BJ (cell line): ENCODE results near the gene AP1M2. TPM values are rescaled to one million over a fixed set of nuclear protein-coding genes. Genes with fewer than 3 reads are reported as not detected.
A peak's percentile ranks its signal among the peaks of the same experiment; 100 is the strongest.

Source experiments
- CTCF ChIA-PET: fragments of 350-600 bp; formaldehyde crosslinking; extraction: SDS; loops from one replicate; lab custom pipeline; 2021; ENCODE audit warnings: antibody characterized with exemption, inconsistent platforms; lab: Yijun Ruan, JAX
- POLR2A ChIA-PET: fragments of 300-600 bp; sonication (Branson Sonifier 250); formaldehyde crosslinking; extraction: SDS; loops from one replicate; lab custom pipeline; 2021; ENCODE audit warnings: antibody characterized with exemption; lab: Charles Lee
- DNase-seq: peaks from one replicate; pipeline ENCODE4 v3.0.0-alpha.2; 2011; ENCODE audit warnings: low read depth
- H3K27me3 ChIP-seq: 2 replicates; pipeline ENCODE4 v1.6.0; 2011; ENCODE audit warnings: low read length; ENCODE audit not compliant: control insufficient read depth, insufficient read depth
- H3K36me3 ChIP-seq: 2 replicates; pipeline ENCODE4 v1.5.1; 2011; ENCODE audit warnings: low read length; ENCODE audit not compliant: control insufficient read depth, insufficient read depth
- H3K4me3 ChIP-seq: 2 replicates; pipeline ENCODE4 v1.5.1; 2011; ENCODE audit warnings: low read depth, mild to moderate bottlenecking, control low read depth, low read length
- polyA plus RNA-seq: library from polyadenylated mRNA; depleted of rRNA; stranded (reverse); fragments of >200 nt; gene quantifications from 2 replicates; pipeline ENCODE4 v1.2.3, GENCODE V29; 2011
- TF ChIP-seq, protein P1 (sequence below): IDR thresholded peaks from 2 replicates; pipeline ENCODE4 v1.5.1; 2011; ENCODE audit warnings: low read depth, mild to moderate bottlenecking, control low read depth, inconsistent platforms, low read length, moderate library complexity; ENCODE audit not compliant: insufficient read depth

AP1M2 gene
- polyA plus RNA-seq, 1 experiment, result not detected

DNA sequence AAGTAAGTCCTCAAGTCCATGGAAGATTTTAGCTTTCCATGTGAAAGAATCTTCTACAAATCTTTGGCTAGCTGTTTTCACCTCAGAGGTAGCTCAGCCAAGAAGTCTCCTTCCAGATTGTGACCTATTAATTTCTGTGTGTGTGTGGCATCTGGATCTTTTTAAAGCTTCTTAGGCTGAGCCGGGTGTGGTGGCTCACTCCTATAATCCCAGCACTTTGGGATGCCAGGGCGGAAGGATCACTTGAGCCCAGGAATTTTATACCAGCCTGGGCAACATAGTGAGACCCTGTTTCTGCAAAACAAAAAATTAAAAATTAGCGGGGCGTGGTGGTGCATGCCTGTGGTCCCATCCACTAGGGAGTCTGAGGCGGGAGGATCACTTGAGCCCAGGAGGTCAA is 24.8 kb upstream of the AP1M2 start:
- ChIA-PET CTCF (interaction anchor here (0.7 to 1.3 kb wide), 3 partner anchors 15 to 32 kb away, joined by 3 to 4 read pairs (median 4); no protein-coding TSS in a partner anchor), POLR2A (no interaction called here)
- no peak for DNase-seq
- TF ChIP-seq, protein P1, sequence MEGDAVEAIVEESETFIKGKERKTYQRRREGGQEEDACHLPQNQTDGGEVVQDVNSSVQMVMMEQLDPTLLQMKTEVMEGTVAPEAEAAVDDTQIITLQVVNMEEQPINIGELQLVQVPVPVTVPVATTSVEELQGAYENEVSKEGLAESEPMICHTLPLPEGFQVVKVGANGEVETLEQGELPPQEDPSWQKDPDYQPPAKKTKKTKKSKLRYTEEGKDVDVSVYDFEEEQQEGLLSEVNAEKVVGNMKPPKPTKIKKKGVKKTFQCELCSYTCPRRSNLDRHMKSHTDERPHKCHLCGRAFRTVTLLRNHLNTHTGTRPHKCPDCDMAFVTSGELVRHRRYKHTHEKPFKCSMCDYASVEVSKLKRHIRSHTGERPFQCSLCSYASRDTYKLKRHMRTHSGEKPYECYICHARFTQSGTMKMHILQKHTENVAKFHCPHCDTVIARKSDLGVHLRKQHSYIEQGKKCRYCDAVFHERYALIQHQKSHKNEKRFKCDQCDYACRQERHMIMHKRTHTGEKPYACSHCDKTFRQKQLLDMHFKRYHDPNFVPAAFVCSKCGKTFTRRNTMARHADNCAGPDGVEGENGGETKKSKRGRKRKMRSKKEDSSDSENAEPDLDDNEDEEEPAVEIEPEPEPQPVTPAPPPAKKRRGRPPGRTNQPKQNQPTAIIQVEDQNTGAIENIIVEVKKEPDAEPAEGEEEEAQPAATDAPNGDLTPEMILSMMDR, result no peak
- Histone ChIP-seq H3K36me3 (no peaks in the 10 kb centered on the region; the same call in 1 of the 2 replicates), H3K4me3 (no peak overlapping the region), H3K27me3 (no peaks in the 10 kb centered on the region)

DNA sequence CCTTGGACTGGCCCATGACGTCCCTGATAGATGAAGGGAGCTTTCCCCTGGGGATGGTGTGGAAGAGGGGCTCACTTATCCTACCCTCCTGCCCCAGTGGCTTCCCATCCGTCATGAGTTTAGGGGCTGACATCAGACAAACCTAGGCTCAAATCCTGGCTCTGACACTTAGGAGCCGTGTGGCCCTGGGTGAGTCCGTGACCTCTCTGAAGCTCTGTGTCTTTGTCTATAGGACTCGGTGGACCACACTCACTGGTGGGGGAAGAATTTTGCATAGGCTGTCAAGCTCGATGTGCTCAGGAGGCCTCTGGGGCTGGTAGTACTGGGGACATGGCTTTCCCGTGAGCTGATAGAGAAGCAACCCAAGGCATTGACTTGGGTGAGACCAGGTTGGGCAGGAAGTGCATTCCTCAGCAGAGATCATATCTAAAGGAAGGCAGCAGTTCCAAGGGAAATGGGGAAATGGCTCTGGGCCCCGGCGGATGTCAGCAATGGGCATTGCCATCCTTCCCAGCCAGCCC is 17.4 kb upstream of the AP1M2 start:
- Histone ChIP-seq H3K36me3 (no peaks in the 10 kb centered on the region), H3K4me3 (no peak overlapping the region), H3K27me3 (no peaks in the 10 kb centered on the region)
- POLR2A ChIA-PET, result no interaction called here
- TF ChIP-seq, protein P1, result no peak
- CTCF ChIA-PET, result interaction anchor here (0.6 to 1.8 kb wide), 3 partner anchors 23 to 79 kb away, joined by 3 to 5 read pairs (median 4); no protein-coding TSS in a partner anchor
- DNase-seq, result no peak

DNA sequence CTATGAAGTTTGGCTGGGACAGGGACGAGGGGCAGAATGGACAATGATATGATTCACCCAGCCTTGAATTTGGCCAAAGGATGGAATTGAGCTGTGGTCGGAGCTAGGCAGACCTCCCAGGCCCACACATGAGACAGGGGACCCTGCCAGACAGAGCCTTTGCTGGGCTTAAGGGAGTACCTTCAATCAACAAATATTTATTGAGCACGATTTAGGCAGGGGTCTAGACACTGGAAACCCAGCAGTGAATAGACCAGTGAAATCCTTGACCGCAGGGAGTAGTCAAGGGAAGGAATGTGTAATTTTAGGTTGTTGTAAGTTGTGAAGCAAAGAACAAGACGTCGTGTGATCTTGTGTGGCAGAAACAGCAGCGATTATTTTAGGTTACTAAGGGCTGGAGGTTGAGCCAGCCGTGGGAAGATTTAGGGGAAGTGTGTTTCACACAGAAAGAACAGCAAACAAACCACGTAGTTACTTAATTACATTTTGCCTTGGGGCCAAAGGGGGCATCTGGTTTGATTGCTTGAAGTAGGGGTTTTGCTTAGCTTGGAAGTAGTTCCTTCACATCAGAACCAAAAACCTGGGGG is 16.9 kb upstream of the AP1M2 start:
- Histone ChIP-seq H3K27me3 (no peaks in the 10 kb centered on the region), H3K4me3 (peak overlapping the region; percentile 100; the same call in 1 of the 2 replicates), H3K36me3 (no peaks in the 10 kb centered on the region)
- CTCF ChIA-PET, result interaction anchor here (0.6 to 1.8 kb wide), 3 partner anchors 23 to 79 kb away, joined by 3 to 5 read pairs (median 4); no protein-coding TSS in a partner anchor
- POLR2A ChIA-PET, result no interaction called here
- no peak for DNase-seq
- TF ChIP-seq, protein P1, result no peak

DNA sequence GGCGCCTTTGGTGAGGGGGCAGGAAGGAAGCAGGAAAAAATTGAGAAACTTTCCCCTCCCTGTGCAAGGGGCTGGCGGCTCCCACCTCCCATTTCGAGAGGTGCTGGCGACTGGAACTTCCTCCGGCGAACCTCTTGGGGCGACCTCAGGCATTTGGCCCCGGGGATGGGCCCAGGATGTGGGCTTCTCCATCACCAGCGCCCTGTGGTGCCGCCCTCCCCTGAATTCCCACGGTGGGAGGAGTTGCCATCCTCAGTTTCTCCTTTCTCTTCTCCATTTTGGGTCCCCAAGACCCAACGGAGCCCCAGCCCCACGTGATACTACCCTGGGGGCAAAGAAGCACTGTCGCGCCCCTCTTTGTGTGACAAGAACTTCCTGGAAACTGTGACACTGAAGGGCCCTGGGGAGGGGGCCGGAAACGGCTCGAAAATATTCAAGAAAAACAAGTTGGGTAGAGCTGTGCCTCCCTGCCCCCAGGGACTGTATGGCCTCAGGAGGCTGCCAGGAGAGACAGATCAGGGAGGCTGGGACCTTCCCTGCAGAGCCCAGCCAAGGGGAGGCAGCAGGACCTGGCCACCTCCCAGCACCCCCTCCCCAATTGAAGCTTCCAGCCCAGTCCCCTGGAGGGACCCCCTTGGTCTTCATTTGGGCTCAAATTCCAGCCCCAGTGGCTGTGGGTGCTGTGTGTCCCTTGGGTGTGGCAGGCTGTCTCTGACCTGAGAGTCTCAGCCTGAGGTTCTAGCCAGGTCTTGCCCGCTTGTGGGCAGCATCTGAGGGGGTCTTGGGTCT is 16.2 kb upstream of the AP1M2 start:
- CTCF ChIA-PET, result interaction anchor here (1.5 to 2.2 kb wide), 4 partner anchors 22 to 42 kb away, joined by 4 to 7 read pairs (median 6); no protein-coding TSS in a partner anchor
- DNase-seq, result no peak
- no peaks in the 10 kb centered on the region for H3K27me3 ChIP-seq
- TF ChIP-seq, protein P1, result no peak
- H3K36me3 ChIP-seq, result no peaks in the 10 kb centered on the region
- POLR2A ChIA-PET, result no interaction called here
- peak overlapping the region; percentile 100 for H3K4me3 ChIP-seq
